K562 (cell line): ENCODE measurements around the gene FRA10AC1. TPM values are rescaled to one million over a fixed set of nuclear protein-coding genes. Genes with fewer than 3 reads are reported as not detected.

Experiments used
- AFF4 ChIP-seq: sonication (generic); formaldehyde crosslinking; IDR thresholded peaks from 2 replicates; pipeline ENCODE4 v1.8.0; 2023; ENCODE audit warnings: mild to moderate bottlenecking, missing genetic modification reagents
- BHLHE40 ChIP-seq: IDR thresholded peaks from 2 replicates; pipeline ENCODE4 v1.6.1; 2011; ENCODE audit warnings: low read length, improper control_type of control experiment
- CGGBP1 ChIP-seq: fragments of 250-450 bp; sonication (Bioruptor Pico); IDR thresholded peaks from 2 replicates; pipeline ENCODE4 v1.9.0; 2021; ENCODE audit warnings: mild to moderate bottlenecking
- ESRRA ChIP-seq: fragments of 450-650 bp; IDR thresholded peaks from 2 replicates; pipeline ENCODE4 v1.6.1; 2014; ENCODE audit warnings: low read depth, mild to moderate bottlenecking, moderate library complexity, borderline replicate concordance
- FOSL1 ChIP-seq: fragments of 200-800 bp; sonication (Bioruptor generic); conservative IDR thresholded peaks from 2 replicates; pipeline ENCODE4 v1.6.1; 2016; ENCODE audit warnings: missing genetic modification characterization, missing compliant biosample characterization
- GABPA ChIP-seq: fragments of 200-800 bp; sonication (Bioruptor generic); conservative IDR thresholded peaks from 2 replicates; pipeline ENCODE4 v1.6.1; 2016; ENCODE audit warnings: low read depth, missing genetic modification characterization, missing compliant biosample characterization
- KAT8 ChIP-seq: fragments of 450-650 bp; IDR thresholded peaks from 2 replicates; pipeline ENCODE4 v1.6.1; 2016; ENCODE audit warnings: low read depth, mild to moderate bottlenecking
- PML ChIP-seq: IDR thresholded peaks from 2 replicates; pipeline ENCODE4 v1.6.1; 2012; ENCODE audit warnings: low read length, inconsistent platforms
- PTRF ChIP-seq: fragments of 450-650 bp; IDR thresholded peaks from 2 replicates; pipeline ENCODE4 v1.6.1; 2016; ENCODE audit warnings: mild to moderate bottlenecking, missing genetic modification characterization, missing compliant biosample characterization
- RFX1 ChIP-seq: fragments of 450-650 bp; IDR thresholded peaks from 2 replicates; pipeline ENCODE4 v1.6.1; 2016; ENCODE audit warnings: mild to moderate bottlenecking, moderate library complexity
- TEAD1 ChIP-seq, 2 experiments: fragments of 450-650 bp in 1 of 2; sonication (generic) in 1 of 2; formaldehyde crosslinking; IDR thresholded peaks; 2 replicates each; pipeline versions ENCODE4 v1.4.0 to v1.8.0; 2020 to 2022; ENCODE audit warnings: mild to moderate bottlenecking in 2 of 2, missing genetic modification reagents in 1 of 2
- TFAP4 ChIP-seq: sonication (generic); formaldehyde crosslinking; IDR thresholded peaks from 2 replicates; pipeline ENCODE4 v1.8.0; 2022; ENCODE audit warnings: missing genetic modification reagents, mild to moderate bottlenecking, moderate library complexity, borderline replicate concordance
- TSHZ1 ChIP-seq: fragments of 250-450 bp; sonication (Bioruptor Pico); IDR thresholded peaks from 2 replicates; pipeline ENCODE4 v1.4.0; 2020; ENCODE audit warnings: mild to moderate bottlenecking, moderate library complexity
- ZBTB5 ChIP-seq: fragments of 450-650 bp; IDR thresholded peaks from 2 replicates; pipeline ENCODE4 v1.6.1; 2017; ENCODE audit warnings: antibody characterized with exemption
- ZNF212 ChIP-seq: fragments of 450-650 bp; formaldehyde crosslinking; IDR thresholded peaks from 2 replicates; pipeline ENCODE4 v1.4.0; 2020; ENCODE audit warnings: mild to moderate bottlenecking
- ZNF830 ChIP-seq: fragments of 250-450 bp; sonication (Bioruptor Pico); IDR thresholded peaks from 2 replicates; pipeline ENCODE4 v1.5.0; 2021; ENCODE audit warnings: mild to moderate bottlenecking
- ZZZ3 ChIP-seq: fragments of 450-650 bp; IDR thresholded peaks from 2 replicates; pipeline ENCODE4 v1.6.1; 2016; ENCODE audit warnings: antibody characterized with exemption, mild to moderate bottlenecking, moderate library complexity
- polyA plus RNA-seq, 8 experiments: library from polyadenylated mRNA; depleted of rRNA in 4 of 8; stranded (reverse) in 5 of 8; unstranded in 3 of 8; fragments of >200 nt; fragmentation: Nextera tagmentation in 2 of 8; fragmentation: Illumina TruSeq in 1 of 8; extraction: Ambion mirVana in 2 of 8; extraction: Trizol in 1 of 8; gene quantifications; 2 replicates each; pipeline versions ENCODE4 v1.2.1 to v1.2.3, GENCODE V29; 2011 to 2014; ENCODE audit warnings: inconsistent platforms in 1 of 8, missing spikeins in 1 of 8
- total RNA-seq, 7 experiments: library from RNA; depleted of rRNA in 6 of 7; stranded (reverse); fragments of >200 nt in 6 of 7; fragmentation: Illumina TruSeq in 2 of 7; extraction: Trizol in 2 of 7; gene quantifications; 2 replicates each; pipeline versions ENCODE4 v1.2.1 to v1.2.3, GENCODE V29; 2011 to 2021; ENCODE audit warnings: low replicate concordance in 1 of 7

Gene FRA10AC1
- total and polyA plus RNA-seq, 9 of the 15 experiments (the other 6 are each of a cell fraction or from before 2014, with no cell fraction given): 4.4 to 11.8 (median 8.0) TPM

DNA sequence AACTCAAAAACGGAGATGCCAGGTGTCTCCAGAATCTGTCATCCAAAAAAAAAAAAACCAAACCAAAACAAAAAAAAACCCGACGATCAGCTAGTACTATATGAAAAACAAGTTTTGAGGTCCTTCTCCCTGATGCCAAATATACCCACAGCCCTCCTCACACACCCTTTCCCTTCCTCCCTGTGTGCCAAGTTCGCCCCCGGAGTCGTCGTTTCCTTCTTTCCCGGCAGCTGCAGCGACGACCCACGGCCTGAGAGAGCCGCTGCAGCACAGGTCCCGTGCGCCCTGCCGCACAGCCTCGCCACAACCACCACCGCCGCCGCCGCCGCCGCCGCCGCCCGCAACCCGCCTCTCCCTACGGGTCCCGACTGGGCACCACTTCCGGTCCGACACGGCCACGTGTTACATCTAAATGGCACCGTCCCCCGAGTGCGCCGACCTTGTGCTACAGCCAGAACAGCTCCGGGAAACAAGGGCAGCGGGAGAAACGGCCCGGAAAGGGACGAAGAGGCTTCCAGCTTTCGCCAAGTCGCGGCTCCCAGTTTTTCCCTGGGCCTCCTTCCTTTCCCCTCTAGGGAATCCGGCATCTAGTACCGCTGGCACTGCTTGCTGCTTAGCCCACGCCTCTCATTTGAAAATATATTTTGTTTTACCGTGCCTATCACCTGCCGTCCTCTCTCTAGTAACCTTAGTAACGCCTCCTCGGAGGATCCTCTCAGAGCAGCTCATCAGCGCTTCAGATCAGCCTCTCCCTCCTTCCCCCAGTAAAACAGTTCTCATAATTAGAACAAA lies at the start of gene FRA10AC1 (continued):
- TF ChIP-seq AFF4 (CRISPR knock-in tag) (no peak), PTRF (no peak), BHLHE40 (peak; percentile 80), ESRRA (peak; percentile 84; the same call in 1 of the 2 replicates), TFAP4 (peak; percentile 83), GABPA (tag) (peak; percentile 98), ZNF830 (CRISPR knock-in tag) (no peak), ZNF212 (no peak), ZBTB5 (no peak), TSHZ1 (CRISPR knock-in tag) (no peak), PML (0 out of 2 replicates have a peak, but pooled peaks have one; percentile 51), FOSL1 (no peak), ZZZ3 (no peak), RFX1 (peak; percentile 83), KAT8 (no peak), CGGBP1 (CRISPR knock-in tag) (peak; percentile 92; the same call in 1 of the 2 replicates), TEAD1 (CRISPR knock-in tag; IDR thresholded peaks at IDR 0.05) (0 out of 4 replicates have a peak, but pooled peaks of 1 of the 2 experiments have one; percentile 38)
